OCI-LY7 (cell line): ENCODE results near the gene SPINK13. TPM values are rescaled to one million over a fixed set of nuclear protein-coding genes. Genes with fewer than 3 reads are reported as not detected.

Experiments used
- BruUV-seq: library from RNA; stranded (reverse); fragments of 400-500 nt; replicated peaks from 2 replicates; lab custom pipeline; 2021; lab: Mats Ljungman, UMichigan
- CTCF ChIA-PET: fragments of 300-600 bp; sonication (Branson Sonifier 250); formaldehyde crosslinking; loops from one replicate; lab custom pipeline; 2022; ENCODE audit warnings: antibody characterized with exemption; ENCODE audit not compliant: unreplicated experiment; lab: Charles Lee
- POLR2A ChIA-PET: fragments of 300-600 bp; sonication (Branson Sonifier 250); formaldehyde crosslinking; loops from one replicate; lab custom pipeline; 2022; ENCODE audit warnings: antibody characterized with exemption; lab: Charles Lee
- DNase-seq: peaks from one replicate; pipeline ENCODE4 v3.0.0-alpha.2; 2015; ENCODE audit warnings: low spot score
- H2AFZ ChIP-seq: fragments of 200-600 bp; sonication (generic), shearing (Covaris generic); 2 replicates; pipeline ENCODE4 v1.6.1; 2014; ENCODE audit warnings: mild to moderate bottlenecking, antibody characterized with exemption, low read length, moderate library complexity
- H3K27ac ChIP-seq: fragments of 200-600 bp; sonication (generic); 2 replicates; pipeline ENCODE4 v1.5.1; 2014; ENCODE audit warnings: mixed run types, low read depth, mild to moderate bottlenecking, moderate library complexity, low read length, inconsistent platforms; ENCODE audit not compliant: poor library complexity, severe bottlenecking
- H3K36me3 ChIP-seq: fragments of 200-600 bp; sonication (generic); 2 replicates; pipeline ENCODE4 v1.6.1; 2014; ENCODE audit warnings: mild to moderate bottlenecking, antibody characterized with exemption, low read length, moderate library complexity, mixed read lengths; ENCODE audit not compliant: insufficient read depth
- H3K4me1 ChIP-seq: fragments of 200-600 bp; sonication (generic); 2 replicates; pipeline ENCODE4 v1.5.1; 2014; ENCODE audit warnings: mild to moderate bottlenecking, low read length; ENCODE audit not compliant: insufficient read depth, poor library complexity, severe bottlenecking
- H3K4me2 ChIP-seq: fragments of 200-600 bp; sonication (generic); 2 replicates; pipeline ENCODE4 v1.6.1; 2014; ENCODE audit warnings: mild to moderate bottlenecking, low read length
- H3K4me3 ChIP-seq: fragments of 200-600 bp; sonication (generic); 2 replicates; pipeline ENCODE4 v1.5.1; 2014; ENCODE audit warnings: mild to moderate bottlenecking, low read depth, low read length; ENCODE audit not compliant: poor library complexity, severe bottlenecking
- H3K79me2 ChIP-seq: fragments of 200-600 bp; sonication (generic); 2 replicates; pipeline ENCODE4 v1.6.1; 2016; ENCODE audit warnings: low read depth, mild to moderate bottlenecking, low read length, moderate library complexity, mixed read lengths; ENCODE audit not compliant: insufficient read depth
- H3K9me2 ChIP-seq: fragments of 200-600 bp; sonication (generic); 2 replicates; pipeline ENCODE4 v1.6.1; 2016; ENCODE audit warnings: mild to moderate bottlenecking, low read length, mixed read lengths; ENCODE audit not compliant: insufficient read depth
- H3K9me3 ChIP-seq: fragments of 200-600 bp; sonication (generic); 2 replicates; pipeline ENCODE4 v1.6.1; 2014; ENCODE audit warnings: mild to moderate bottlenecking, mixed run types, low read length, mixed read lengths
- H4K20me1 ChIP-seq: fragments of 200-600 bp; sonication (generic); 2 replicates; pipeline ENCODE4 v1.6.1; 2014; ENCODE audit warnings: mild to moderate bottlenecking, antibody characterized with exemption, low read length, moderate library complexity, mixed read lengths; ENCODE audit not compliant: insufficient read depth
- EZH2phosphoT487 ChIP-seq: fragments of 200-600 bp; sonication (generic); IDR thresholded peaks from 2 replicates; pipeline ENCODE4 v1.6.1; 2018; ENCODE audit warnings: low read depth, borderline replicate concordance, mild to moderate bottlenecking, mixed run types, antibody characterized with exemption, low read length, moderate library complexity, mixed read lengths
- intact Hi-C: fragments of 100-400 bp; cut with micrococcal nuclease; formaldehyde crosslinking; loops from one replicate; pipeline ENCODE4 v1.10.0; 2022; ENCODE audit not compliant: unreplicated experiment
- total RNA-seq, 2 experiments: library from RNA; depleted of rRNA in 1 of 2; stranded (reverse); fragments of >200 nt in 1 of 2; shearing (Covaris generic) in 1 of 2; gene quantifications; 2 replicates each; pipeline ENCODE4 v1.2.3, GENCODE V29; 2014 to 2022
- TF ChIP-seq, protein P1 (sequence below): fragments of 200-600 bp; sonication (generic); conservative IDR thresholded peaks from 2 replicates; pipeline ENCODE4 v1.5.1; 2014; ENCODE audit warnings: mild to moderate bottlenecking, antibody characterized with exemption, low read length, moderate library complexity, mixed read lengths

Gene SPINK13
- total RNA-seq, 2 experiments from 2014 or later: not detected

DNA sequence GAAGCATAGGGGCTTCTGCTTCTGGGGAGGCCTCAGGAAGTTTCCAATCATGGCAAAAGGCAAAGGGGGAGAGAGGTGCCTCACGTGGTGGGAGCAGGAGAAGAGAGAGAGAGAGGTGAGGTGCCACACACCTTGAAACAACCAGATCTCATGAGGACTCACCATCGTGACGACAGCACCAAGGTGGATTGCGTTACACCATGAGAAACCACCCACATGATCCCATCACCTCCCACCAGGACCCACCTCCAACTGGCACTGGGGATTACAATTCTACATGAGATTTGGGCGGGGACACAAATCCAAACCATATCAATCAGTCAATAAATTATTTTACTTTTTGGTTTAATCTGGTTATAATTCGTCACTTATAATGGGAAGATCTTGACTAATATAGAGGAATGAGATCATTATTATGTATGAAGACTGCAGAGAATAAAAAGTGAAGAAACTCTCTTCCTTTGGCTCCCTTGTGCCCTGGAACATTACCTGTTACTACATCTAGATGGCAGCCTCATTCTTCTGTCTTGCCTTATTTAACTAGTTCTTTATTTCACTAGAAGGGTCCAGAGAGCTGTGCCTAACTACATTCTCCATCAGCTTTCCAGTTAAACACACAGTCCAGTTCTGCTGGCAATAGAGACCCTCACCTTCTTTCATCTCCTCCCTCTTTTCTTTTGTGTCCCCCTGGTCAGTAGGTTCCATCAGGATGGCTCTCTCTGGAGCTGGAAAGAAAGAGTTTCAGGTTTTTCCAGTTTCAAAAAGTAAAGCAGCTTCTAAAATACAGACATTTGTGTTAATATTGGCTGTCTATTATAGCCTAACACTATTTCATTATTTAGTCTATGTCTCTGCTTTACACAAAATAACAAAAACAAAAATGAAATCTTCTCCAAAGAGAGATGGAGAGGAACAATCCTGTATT lies 21.9 kb downstream of the SPINK13 start:
- Histone ChIP-seq H3K79me2 (no peaks in the 10 kb centered on the region), H3K9me2 (no peaks in the 10 kb centered on the region), H2AFZ (no peak overlapping the region), H3K9me3 (no peaks in the 10 kb centered on the region), H3K4me2 (no peak overlapping the region), H3K27ac (no peak overlapping the region), H4K20me1 (no peaks in the 10 kb centered on the region), H3K36me3 (no peaks in the 10 kb centered on the region), H3K4me1 (no peaks in the 10 kb centered on the region), H3K4me3 (no peak overlapping the region)
- POLR2A ChIA-PET: interaction anchor here (0.6 kb wide), 1 partner anchor 1195 kb away, joined by 4 read pairs; no protein-coding TSS in a partner anchor
- TF ChIP-seq, protein P1, sequence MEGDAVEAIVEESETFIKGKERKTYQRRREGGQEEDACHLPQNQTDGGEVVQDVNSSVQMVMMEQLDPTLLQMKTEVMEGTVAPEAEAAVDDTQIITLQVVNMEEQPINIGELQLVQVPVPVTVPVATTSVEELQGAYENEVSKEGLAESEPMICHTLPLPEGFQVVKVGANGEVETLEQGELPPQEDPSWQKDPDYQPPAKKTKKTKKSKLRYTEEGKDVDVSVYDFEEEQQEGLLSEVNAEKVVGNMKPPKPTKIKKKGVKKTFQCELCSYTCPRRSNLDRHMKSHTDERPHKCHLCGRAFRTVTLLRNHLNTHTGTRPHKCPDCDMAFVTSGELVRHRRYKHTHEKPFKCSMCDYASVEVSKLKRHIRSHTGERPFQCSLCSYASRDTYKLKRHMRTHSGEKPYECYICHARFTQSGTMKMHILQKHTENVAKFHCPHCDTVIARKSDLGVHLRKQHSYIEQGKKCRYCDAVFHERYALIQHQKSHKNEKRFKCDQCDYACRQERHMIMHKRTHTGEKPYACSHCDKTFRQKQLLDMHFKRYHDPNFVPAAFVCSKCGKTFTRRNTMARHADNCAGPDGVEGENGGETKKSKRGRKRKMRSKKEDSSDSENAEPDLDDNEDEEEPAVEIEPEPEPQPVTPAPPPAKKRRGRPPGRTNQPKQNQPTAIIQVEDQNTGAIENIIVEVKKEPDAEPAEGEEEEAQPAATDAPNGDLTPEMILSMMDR: peak; percentile 60; the same call in 1 of the 2 replicates
- TF ChIP-seq EZH2phosphoT487: no peak
- CTCF ChIA-PET: no interaction called here
- BruUV-seq: no TSS peak
- intact Hi-C loops: loop anchor here (10.0 kb wide), 1 partner anchor 164 kb away; no protein-coding TSS in a partner anchor
- peak; percentile 12 for DNase-seq

DNA sequence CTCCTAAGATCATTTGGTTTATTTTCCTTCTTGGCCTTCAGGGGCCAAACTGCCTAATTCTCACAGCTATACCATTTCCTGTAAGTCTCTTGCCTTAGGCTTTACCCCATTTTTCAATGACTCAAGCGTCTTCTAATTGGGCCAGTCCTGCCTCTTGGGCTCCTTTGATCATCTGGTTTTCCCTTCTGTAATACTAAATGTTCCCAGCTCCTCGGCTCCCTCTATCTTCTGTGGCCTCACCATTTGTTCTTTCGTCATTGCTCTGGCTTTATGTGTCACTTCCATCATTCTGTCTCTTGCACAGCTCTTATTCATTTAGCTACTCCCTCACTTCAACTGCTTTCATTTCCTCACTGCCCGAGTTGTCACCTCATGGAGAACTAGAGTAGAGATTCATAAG lies 29.1 kb downstream of the SPINK13 start:
- Histone ChIP-seq H3K27ac (no peak overlapping the region), H3K4me2 (no peak overlapping the region), H3K9me3 (no peaks in the 10 kb centered on the region), H3K79me2 (no peaks in the 10 kb centered on the region), H3K36me3 (no peaks in the 10 kb centered on the region), H3K4me3 (no peak overlapping the region), H2AFZ (no peak overlapping the region), H4K20me1 (no peaks in the 10 kb centered on the region), H3K9me2 (no peaks in the 10 kb centered on the region), H3K4me1 (no peaks in the 10 kb centered on the region)
- TF ChIP-seq EZH2phosphoT487: no peak
- TF ChIP-seq, protein P1: no peak
- CTCF ChIA-PET: no interaction called here
- intact Hi-C loops: loop anchor here (10.0 kb wide), 1 partner anchor 157 kb away; no protein-coding TSS in a partner anchor
- DNase-seq: no peak
- BruUV-seq: no TSS peak
- POLR2A ChIA-PET: interaction anchor here (0.7 kb wide), 3 partner anchors 37 to 554 kb away, joined by 3 to 4 read pairs (median 3); no protein-coding TSS in a partner anchor

DNA sequence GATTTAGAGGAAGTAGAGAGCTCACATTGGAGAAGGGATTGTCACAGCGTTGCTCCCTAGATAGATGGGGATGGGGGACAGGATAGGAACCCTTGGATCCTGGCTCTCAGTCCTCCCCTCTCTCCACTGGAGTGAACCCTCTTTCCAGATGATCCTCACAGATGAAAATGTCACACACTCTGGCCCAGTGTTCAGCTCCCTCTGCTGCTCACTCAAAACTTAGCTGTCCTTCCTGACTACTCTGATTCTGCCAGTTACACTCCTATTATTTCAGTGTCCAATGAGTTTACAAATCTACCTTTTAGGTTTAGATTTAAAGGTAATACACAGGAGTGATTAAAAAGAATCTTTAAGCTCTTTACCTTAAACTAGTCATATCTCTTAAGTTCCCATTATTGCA lies 37.9 kb downstream of the SPINK13 start:
- intact Hi-C loops: no loop called here
- Histone ChIP-seq H3K36me3 (no peaks in the 10 kb centered on the region), H3K79me2 (no peaks in the 10 kb centered on the region), H3K4me2 (no peak overlapping the region), H2AFZ (no peak overlapping the region), H3K9me3 (no peaks in the 10 kb centered on the region), H3K9me2 (no peaks in the 10 kb centered on the region), H4K20me1 (no peaks in the 10 kb centered on the region), H3K4me1 (no peaks in the 10 kb centered on the region), H3K27ac (no peak overlapping the region), H3K4me3 (no peak overlapping the region)
- no peak for DNase-seq
- BruUV-seq: no TSS peak
- POLR2A ChIA-PET: interaction anchor here (0.6 to 0.8 kb wide), 2 partner anchors 36 to 606 kb away, joined by 3 read pairs; no protein-coding TSS in a partner anchor
- CTCF ChIA-PET: no interaction called here
- TF ChIP-seq, protein P1: no peak
- TF ChIP-seq EZH2phosphoT487: no peak
